DMS114 treated with DMSO at 0.1 percent for 48 hours (cell line): ENCODE data around the gene CMIP.
"Not testable (repeated sequence)": the region's sequence is repeated elsewhere in the genome, so short reads cannot be mapped to it uniquely, and the experiment has no call there.

Source experiments
- DNase-seq: peaks from one replicate; lab custom pipeline; 2025; ENCODE audit not compliant: unreplicated experiment; lab: John Stamatoyannopoulos, UW

CMIP gene

DNA sequence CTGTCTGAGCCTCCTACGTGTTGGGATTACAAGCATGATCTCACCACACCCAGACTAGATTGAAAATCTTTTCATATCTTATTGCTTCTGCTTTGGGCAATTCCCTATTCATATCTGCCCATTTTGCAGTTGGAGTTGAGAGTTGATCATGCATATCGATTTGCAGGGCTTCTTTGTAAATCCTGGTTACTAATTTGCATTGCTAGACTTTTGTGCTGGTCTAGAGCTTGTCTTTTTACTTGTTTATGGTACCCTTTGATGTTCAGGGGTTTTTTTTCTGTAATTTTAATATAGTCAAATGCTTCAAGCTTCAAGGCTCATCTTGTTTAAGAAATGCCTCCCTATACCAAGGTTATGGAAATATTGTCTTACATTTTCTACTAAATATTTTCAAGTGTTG lies 23.5 kb upstream of the CMIP start:
- no peak for DNase-seq

DNA sequence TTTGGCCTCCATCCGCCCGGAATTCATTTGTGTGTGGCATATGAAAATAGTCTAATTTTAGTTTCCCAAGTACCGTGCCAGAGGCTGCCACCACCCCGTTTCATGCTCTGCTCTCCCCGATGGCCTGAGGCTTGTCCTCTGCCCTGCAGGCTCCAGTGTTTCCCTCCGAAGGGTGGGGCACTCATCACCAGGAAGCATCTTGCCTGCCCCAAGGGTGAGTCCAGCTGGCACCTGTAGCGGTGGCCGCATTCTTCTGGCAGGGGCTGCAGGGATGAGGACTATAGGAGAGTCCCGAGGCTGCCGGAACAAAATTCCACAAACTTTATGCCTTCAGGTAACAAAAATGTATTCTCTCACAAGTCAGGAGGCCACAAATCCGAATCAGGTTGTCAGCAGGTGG lies 23.1 kb upstream of the CMIP start:
- no peak for DNase-seq

DNA sequence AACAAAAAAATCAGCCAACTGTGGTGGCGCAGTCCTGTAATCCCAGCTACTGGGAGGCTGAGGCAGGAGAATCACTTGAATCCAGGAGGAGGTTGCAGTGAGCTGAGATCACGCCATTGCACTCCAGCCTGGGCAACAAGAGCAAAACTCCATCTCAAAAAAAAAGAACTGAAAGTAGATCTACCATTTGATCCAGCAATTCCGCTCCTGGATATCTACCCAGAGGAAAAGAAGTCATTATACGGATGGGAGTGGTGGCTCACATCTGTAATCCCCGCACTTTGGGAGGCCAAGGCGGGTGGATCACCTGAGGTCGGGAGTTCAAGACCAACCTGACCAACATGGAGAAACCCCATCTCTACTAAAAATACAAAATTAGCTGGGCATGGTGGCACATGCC lies 22.5 kb upstream of the CMIP start:
- DNase-seq, result not testable (repeated sequence)

DNA sequence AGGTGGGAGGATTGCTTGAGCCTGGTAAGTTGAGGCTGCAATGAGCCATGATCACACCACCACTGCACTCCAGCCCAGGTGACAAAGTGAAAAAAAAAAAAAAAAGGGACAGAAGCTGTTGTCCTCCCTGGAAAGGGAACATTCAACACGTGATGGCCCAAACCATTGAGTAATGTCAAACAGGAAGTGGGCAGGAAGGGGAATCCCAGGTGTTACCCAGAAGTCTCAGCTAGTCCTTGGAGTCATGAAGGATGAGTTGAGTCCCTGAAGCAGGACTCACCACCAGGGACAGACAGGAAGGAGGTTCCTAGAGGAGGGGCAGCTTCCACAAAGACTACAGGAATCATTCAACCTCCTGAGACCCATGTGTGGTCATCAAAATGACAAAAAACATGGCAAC lies 19.8 kb upstream of the CMIP start:
- DNase-seq, result no peak

DNA sequence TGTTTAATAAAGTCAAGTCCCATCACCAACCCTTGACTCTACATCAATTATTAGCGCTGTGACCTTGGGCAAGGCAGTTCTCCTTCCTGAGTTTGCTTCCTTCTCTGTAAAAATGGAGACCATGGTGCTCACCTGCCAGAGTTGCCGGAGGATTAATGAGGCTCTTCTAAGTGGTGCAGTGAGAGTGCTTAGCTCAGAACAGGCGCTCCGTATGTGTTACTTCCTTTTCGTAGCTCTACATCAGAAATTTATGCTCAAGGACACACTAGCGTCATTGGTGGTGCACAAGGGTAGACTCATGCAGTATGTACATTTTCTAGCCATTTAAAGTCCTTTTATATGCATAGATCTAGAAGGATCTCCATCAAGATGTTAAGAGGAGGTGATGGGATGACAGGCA lies 17.4 kb upstream of the CMIP start:
- DNase-seq, result no peak

DNA sequence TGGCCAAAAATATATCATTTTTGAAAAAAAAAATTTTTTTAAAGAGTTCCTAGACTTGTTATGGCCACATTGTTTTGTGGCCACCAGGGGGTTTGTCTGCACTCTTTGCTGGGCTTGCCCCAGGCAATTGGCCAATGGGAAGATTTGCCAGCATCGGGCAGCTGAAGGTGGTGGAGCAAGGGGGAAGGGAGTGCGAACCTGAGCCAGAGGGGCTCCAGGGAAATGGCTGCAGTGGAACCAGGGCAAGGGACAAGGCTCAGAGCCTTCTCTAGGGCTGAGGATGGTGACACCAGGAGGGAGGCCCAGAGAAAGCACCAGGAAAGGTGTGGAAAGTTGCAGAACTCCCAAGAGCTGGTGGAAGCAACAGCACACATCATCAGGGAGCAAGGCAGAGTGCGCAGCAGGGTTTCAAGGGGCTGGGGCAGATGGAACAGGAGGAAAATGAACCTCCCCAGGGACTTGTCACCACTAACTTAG lies 15.5 kb upstream of the CMIP start:
- no peak for DNase-seq

DNA sequence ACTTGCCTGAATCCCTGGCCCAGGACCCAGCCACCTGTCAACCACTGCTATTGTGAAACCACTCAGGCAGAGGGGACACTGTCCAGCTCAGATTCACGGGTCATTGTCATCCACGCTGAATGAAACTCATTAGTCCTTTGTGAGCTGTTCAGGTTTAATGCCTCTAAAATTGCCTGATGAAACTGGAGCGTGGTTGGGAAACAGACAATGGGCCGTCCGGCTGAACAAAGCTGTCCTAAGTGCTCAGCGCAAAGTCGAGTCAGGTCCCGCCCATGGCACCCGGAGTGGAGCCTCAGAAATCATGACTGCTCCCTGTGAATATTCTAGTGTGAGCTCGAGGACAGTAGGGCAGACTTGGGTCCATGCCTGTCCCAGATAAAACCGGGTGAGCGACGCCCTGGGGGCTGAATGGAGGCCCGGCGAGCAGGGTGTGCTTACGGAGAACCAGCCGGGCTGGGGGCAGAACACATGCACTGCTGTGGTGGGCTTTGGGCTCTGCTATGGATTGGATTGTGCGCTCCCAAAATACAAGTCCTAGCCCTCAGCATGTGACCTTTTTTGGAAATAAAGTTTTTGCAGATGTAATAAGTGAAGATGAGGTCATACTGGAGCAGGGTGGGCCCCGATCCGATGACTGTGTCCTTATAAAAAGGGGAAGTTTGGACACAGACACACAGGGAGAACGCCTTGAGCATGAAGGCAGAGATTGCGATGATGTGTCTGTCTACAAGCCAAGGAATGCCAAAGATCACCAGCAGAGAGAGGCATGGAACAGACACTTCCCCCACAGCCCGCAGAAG lies 12.9 kb upstream of the CMIP start:
- DNase-seq, result no peak

DNA sequence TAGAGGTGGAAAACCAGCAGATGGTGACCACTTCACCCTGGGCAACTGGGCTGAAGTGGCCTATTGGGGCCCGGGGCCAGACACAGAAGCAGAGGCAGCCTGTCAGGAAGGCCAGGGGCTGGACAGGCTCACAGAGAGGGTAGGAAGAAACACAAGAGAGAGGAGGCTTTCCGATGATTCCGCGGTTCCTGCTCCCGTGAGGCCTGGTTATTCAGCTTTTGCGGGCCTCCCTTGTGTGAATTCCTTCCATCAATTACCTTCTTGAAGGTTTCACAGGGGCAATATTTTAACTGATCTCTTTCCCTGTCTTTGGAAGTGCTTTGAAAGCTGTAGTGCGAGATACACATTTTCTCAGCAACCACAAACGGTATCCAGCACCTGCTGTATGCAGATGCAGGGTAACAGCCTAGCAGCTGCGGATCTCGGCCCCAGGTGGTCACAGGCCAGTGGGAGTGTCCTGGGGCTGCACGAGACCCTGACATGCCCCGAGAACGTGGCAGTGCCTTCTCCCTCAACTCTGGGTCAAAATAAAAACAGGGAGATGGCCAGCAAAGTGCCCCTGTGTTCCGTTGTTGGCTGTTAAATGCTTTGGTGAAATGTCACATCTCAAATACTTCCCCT lies 11.6 kb upstream of the CMIP start:
- DNase-seq, result no peak

DNA sequence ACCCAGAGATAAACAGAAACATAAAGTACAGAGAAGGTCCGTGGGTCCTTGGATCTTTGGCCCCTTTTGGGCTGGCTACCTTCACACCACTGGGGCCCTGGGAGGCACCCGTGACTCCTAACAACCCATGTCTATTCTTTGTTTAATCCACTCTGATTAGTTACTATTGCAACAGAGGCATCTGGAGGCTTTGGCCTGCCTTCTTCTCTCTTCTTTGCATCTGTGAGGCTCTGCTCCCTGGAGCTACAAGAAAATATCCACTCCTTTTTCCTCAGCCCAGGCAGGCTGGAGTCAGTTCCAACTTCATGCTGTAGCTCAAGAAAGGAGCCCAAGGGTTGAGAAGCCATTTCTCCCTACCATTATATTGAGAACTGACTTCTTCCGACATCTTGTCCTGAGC lies 9.5 kb upstream of the CMIP start:
- no peak for DNase-seq

DNA sequence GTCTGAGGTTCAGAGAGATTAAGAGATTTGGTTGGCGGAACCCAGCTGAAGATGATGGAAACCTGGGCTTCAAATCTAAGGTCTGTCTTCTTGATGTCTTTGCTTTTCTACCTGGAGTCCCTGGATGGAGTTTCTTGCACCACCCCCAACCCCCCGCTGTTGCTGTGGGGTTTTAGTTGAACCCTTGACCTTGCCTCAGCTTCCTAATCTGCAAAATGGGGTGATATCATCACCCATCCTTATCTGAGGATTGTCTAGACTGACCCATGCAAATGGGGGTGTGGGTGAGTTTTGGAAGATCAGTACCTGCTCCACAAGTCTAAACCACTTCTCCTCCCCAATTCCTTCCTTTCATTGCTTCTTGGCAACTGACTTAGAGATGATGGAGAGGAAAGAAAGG lies 9.0 kb upstream of the CMIP start:
- no peak for DNase-seq

DNA sequence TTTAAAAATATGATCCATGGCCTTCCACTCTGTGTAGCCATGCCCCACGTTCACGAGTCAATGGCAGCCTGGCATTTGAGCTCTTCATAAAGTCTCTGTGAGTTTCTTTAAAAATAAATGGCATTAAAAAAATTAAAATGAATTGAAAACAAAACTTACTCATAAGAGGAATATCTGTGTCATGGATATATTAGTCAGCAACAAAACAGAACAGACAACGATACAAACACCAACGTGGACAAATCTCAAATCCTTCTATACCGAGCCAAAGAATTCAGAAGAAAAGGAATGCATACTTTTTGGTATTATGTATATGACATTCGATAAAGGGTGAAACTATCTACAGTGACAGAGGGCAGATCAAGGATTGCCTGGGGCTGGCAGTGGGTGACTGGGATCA lies 8.2 kb upstream of the CMIP start:
- DNase-seq, result no peak

DNA sequence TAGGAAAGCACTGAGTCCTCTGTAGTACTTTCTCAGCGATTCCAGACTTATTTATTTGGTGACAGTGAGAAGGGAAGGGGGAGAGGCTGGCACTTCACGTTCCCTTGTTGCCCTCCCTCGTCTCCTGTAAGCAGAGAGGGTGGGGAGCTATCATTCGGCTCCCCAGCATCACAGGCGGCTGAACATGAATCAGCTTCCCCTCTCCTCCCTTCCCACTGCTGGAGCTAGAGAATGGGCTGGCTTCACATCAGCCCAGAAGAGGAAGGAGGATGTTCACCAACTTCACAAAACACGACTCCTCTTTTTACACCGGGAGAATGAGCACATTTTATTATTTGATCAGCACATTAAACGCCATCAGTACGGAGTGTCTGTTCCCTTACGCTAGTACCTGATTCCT lies 6.7 kb upstream of the CMIP start:
- no peak for DNase-seq

DNA sequence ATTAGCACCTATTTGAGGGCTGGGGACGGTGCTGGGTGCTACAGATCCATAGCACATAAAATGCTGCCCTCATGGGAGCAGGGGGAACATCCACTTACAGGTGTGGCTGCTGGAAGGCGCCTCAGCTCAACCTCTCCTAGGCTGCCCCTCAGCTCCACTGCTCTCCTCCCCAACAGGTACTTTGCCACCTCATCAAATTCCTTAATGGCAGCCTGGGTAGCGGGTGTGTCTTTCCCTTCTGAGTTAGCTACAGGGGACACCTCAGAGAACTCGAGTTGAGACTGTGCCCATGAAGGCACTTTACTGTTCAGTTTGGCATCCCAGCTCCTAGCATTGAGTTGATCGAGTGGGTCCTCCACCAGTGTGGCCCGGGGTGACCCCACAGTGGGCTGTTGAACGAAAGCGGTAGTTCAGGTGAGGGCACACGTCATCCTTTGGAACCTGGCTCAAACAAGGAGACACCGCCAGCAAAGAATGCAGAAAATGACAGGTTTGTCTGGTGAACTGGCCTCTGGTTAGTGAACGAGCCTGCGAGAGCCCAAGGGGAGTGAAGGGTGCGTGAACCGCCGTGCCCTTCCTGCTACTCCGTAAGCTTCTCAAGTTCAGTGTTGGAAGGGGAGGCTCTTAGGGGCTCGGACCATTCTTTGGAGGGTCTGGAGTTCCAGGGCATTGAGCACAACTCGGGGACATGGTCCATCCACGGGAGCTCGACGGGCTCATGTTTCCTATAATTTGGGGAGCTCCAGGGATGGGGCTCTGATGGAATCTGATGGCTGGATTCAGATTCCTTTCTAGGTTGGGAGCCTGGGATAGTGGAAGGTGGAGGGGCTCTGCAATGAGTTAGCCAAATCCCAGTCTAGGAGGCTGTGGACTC lies 3.5 kb upstream of the CMIP start:
- DNase-seq, result no peak

DNA sequence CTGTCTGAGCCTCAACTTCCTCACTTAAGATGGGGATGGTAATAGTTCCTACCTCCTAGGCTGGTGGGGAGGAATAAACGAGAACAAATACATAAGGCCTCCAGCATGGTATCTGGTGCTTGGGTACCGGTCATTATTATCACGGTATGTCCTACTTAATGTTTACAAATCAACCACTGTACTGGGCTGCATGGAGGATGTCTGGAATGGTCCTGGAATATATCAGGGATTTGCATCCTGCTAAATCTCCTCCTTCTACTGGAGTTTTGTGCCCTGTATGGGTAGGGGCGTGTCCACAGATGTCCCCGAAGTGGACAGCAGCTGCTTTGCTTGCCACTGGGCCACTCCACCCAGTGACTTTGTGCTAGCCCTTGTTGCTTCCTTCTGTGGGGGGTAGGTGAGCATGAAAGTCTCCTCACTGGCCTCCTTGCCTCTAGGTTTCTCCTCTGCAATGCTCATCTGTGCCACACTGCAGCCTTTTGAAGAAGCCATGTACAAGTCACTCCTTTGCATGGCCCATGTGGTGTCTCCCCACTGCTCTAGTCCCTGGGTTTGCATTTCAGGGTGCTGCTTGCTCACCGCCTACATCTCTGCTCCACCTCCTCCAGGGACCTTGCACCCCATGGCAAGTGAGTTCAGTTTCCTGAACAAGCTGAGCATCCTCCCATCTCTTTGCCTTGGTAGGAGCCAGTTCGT lies 2.2 kb upstream of the CMIP start:
- DNase-seq, result no peak

DNA sequence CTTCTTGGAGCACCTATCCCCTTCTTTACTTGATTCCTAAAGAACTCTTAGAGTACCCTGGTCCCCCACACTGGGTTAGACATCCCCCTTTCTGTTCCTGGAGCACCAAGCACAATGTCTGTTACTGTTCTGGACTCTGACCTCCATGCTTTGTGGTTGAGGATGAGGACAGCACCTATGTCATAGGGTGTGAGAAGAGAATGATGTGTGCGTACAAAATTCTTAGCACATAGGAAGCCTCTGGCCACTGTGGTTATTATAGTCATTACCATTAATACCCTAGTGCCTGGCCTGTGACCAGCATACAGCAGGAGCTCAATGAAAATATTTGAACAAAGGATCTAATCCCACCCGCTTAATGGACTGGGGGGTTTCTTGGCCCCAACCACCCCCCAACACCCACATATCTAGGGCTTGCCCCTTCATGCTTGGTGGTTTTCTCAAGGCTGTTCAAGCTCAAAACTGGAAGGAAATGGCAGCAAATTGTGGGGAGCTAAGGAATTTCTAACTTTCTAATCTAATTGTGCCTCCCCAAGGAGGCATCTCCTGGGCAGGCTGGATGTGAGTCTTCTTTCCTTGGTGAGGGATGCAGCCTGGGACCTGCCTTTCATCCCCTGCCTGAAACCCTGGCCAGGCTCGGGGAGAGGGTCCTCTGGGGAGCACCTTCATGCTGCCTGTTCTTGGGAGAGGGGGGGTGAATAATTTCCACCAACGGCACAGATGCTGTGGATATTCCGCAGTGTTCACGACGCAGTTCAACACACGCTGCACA lies 1.5 kb upstream of the CMIP start:
- no peak for DNase-seq

DNA sequence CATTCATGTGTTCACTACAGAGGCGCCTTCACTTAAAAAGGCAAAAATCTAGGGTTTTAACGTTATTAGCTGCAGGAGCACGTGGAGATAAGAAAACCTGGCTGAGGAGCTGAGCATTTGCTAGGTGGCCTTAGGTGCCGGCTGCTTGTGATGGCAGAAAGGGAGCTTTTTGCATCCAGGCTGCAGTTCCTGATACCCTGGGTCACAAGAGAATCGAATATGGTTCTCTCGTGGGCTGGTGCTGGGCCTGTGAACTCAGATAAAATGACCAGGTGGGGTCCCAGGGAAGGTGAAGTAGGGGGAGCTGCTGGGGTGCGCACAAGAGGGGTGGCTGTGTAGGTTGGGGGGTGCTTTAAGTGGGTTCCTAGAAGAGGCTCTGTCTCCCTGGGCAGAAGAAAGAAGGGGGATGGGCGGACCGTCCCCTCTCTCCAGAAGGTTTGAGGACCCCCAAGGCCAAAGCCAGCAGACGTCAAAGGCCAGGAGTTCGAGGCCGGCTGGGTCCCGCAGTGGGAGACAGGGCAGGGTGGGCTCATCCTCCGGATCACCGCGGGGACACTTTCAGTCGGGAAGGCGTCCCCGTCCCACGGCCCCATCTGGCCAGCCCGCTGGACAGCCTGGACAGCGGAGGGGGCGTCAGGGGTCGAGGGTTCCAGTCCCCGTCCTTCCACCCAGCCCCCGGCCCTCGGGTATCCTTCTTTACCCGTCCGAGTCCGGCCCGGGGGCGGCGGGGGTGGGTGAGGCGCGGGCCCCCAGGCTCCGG lies 740 bp upstream of the CMIP start:
- no peak for DNase-seq

DNA sequence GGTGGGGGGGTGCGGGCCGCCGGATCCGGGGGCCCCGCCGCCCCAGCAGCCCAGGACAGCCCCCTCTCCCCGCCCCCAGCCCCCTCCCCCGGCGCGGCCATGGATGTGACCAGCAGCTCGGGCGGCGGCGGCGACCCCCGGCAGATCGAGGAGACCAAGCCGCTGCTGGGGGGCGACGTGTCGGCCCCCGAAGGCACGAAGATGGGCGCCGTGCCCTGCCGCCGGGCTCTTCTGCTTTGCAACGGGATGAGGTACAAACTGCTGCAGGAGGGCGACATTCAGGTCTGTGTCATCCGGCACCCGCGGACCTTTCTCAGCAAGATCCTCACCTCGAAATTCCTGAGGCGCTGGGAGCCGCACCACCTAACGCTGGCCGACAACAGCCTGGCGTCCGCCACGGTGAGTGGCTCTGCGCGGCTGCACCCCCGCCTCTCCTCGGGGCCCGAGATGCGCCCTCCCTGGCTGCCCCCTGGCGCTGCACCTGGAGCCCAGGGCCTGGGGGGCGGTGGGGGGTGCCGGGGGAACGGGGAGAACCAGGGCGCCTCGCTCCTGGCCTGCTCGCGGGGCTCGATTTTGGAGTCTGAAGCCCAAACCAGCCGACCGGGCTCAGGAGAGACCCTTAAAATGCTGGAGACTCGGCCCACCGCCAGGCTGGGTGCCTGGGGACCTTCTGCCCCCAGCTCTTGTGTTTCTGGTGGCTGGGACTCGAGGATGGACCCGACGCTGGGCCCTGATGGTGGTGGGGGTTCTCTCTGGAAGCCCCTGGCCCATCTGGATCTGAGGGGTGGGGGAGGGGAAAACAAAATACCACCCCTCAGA lies 744 bp downstream of the CMIP start:
- DNase-seq, result no peak

DNA sequence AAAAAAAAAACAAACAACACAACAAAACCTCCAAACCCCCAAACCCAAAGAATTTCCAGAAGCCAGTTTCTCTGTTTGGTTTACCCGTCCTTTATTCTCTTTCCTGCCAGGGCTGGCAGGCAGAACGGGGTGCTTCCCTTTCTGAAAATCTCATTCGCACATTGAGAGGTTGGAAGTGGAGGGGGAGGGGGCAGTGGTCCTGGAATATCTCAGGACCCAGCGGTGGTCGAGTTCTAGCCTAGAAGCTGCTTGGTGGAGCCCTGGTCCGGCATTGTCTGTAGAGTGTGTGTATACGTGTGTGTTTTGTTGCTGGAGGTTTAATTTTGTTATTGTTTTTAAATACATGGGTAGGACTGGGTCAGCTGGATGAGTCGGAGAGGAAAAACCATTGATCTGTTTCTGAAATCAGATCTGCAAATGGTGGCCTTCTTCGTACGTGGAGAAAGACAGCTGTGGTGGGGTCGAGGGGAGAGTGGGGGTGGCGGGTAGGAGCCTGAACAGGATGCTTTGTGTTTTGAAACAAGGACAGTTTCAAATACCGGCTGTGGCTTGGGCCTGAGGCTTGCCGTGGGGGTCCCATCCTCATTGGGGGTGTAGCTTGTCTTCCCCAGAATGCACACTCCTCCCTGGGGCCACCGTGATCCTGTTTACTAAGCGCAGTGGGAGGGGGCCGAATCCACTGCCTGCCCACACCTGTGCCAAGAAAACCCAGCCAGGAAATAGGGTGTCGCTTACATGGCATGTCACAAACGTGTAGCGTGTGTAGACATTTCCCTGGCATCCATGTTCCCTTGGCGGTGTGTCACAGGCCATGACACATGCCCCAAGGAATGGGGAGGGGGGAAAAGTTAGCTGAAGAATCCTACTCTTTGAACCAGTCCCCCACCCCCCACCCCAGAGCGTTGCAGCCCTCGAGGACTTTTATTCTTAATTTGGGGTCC lies 1.6 kb downstream of the CMIP start:
- DNase-seq, result no peak
